Measurements from ENCODE around the gene CLDND2.
A peak's percentile ranks its signal among the peaks of the same experiment; 100 is the strongest.

The CLDND2 gene

DNA sequence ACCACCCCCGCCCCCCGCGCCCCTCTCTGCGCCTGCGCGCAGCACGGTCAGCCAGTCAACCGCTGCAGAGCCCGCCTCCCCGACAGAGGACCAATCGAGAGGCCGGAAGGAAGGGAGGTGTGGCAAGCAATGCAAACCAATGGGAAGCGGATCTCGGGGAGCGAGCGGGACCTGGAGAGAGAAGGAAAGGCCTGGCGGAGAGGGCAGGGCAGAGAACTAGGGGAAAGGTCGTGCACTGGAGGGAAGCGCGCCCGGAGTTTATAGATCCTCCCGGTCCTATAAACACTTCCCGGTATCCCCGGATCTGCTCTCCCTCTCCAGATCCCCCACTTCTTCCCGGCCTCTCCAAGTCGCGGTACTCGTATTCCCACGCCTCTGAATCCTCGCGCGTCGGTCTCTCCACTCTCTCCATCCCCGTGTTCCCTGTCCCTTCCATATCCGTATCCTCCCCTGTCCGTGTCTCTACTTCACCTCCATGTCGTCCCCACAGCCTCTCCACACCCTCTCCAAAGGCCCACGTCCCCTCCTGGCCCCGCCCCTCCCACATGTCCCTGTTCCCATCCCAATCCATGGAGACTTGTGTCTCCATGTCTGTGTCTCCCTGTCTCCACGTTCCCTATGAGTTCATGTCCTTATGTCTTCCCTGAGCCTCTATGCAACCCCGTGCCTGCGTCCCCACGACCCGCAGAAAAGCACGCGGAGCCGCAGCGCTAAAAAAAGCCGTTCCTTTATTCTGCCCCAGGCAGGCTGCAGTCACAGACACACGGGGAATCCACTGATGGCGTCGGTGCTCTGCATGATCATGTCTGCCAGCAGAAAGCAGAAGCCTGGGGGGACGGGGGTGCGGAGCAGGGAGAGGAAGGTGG lies 2.2 kb downstream of the CLDND2 start (continued):
- TF ChIP-seq, protein P1, sequence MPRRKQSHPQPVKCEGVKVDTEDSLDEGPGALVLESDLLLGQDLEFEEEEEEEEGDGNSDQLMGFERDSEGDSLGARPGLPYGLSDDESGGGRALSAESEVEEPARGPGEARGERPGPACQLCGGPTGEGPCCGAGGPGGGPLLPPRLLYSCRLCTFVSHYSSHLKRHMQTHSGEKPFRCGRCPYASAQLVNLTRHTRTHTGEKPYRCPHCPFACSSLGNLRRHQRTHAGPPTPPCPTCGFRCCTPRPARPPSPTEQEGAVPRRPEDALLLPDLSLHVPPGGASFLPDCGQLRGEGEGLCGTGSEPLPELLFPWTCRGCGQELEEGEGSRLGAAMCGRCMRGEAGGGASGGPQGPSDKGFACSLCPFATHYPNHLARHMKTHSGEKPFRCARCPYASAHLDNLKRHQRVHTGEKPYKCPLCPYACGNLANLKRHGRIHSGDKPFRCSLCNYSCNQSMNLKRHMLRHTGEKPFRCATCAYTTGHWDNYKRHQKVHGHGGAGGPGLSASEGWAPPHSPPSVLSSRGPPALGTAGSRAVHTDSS (tag by site-specific recombination; IDR thresholded peaks at IDR 0.05) = no peak
- TF ChIP-seq, protein P2, sequence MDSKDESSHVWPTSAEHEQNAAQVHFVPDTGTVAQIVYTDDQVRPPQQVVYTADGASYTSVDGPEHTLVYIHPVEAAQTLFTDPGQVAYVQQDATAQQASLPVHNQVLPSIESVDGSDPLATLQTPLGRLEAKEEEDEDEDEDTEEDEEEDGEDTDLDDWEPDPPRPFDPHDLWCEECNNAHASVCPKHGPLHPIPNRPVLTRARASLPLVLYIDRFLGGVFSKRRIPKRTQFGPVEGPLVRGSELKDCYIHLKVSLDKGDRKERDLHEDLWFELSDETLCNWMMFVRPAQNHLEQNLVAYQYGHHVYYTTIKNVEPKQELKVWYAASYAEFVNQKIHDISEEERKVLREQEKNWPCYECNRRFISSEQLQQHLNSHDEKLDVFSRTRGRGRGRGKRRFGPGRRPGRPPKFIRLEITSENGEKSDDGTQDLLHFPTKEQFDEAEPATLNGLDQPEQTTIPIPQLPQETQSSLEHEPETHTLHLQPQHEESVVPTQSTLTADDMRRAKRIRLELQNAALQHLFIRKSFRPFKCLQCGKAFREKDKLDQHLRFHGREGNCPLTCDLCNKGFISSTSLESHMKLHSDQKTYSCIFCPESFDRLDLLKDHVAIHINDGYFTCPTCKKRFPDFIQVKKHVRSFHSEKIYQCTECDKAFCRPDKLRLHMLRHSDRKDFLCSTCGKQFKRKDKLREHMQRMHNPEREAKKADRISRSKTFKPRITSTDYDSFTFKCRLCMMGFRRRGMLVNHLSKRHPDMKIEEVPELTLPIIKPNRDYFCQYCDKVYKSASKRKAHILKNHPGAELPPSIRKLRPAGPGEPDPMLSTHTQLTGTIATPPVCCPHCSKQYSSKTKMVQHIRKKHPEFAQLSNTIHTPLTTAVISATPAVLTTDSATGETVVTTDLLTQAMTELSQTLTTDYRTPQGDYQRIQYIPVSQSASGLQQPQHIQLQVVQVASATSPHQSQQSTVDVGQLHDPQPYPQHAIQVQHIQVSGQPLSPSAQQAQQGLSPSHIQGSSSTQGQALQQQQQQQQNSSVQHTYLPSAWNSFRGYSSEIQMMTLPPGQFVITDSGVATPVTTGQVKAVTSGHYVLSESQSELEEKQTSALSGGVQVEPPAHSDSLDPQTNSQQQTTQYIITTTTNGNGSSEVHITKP (tag by site-specific recombination; IDR thresholded peaks at IDR 0.05) = peak; percentile 48
- TF ChIP-seq ZNF423 (tag by site-specific recombination; IDR thresholded peaks at IDR 0.05) (no peak), ZBTB20 (tag by site-specific recombination; IDR thresholded peaks at IDR 0.05) (peak; percentile 82), ZNF623 (tag by site-specific recombination; IDR thresholded peaks at IDR 0.05) (0 out of 2 replicates have a peak, but pooled peaks have one; percentile 26), ZNF473 (tag by site-specific recombination; IDR thresholded peaks at IDR 0.05) (no peak), ZNF394 (tag by site-specific recombination; IDR thresholded peaks at IDR 0.05; ENCODE audit: borderline replicate concordance) (no peak; the same call in 1 of the 2 replicates), ZNF311 (tag by site-specific recombination; IDR thresholded peaks at IDR 0.05; ENCODE audit: borderline replicate concordance) (no peak), ZNF701 (tag by site-specific recombination; IDR thresholded peaks at IDR 0.05) (no peak), OSR2 (tag by site-specific recombination; IDR thresholded peaks at IDR 0.05) (no peak), ZNF548 (tag by site-specific recombination; IDR thresholded peaks at IDR 0.05) (no peak), ZNF830 (tag by site-specific recombination; IDR thresholded peaks at IDR 0.05; ENCODE audit: low read depth) (no peak), ZNF600 (tag by site-specific recombination; IDR thresholded peaks at IDR 0.05) (peak; percentile 94), GLI2 (tag by site-specific recombination; IDR thresholded peaks at IDR 0.05; ENCODE audit: borderline replicate concordance, low read depth) (no peak), ZBTB7A (tag by site-specific recombination; IDR thresholded peaks at IDR 0.05; ENCODE audit: low read depth) (peak; percentile 53; the same call in 1 of the 2 replicates), ZNF610 (tag by site-specific recombination; IDR thresholded peaks at IDR 0.05; ENCODE audit: borderline replicate concordance) (no peak)
- TF ChIP-seq, protein P3, sequence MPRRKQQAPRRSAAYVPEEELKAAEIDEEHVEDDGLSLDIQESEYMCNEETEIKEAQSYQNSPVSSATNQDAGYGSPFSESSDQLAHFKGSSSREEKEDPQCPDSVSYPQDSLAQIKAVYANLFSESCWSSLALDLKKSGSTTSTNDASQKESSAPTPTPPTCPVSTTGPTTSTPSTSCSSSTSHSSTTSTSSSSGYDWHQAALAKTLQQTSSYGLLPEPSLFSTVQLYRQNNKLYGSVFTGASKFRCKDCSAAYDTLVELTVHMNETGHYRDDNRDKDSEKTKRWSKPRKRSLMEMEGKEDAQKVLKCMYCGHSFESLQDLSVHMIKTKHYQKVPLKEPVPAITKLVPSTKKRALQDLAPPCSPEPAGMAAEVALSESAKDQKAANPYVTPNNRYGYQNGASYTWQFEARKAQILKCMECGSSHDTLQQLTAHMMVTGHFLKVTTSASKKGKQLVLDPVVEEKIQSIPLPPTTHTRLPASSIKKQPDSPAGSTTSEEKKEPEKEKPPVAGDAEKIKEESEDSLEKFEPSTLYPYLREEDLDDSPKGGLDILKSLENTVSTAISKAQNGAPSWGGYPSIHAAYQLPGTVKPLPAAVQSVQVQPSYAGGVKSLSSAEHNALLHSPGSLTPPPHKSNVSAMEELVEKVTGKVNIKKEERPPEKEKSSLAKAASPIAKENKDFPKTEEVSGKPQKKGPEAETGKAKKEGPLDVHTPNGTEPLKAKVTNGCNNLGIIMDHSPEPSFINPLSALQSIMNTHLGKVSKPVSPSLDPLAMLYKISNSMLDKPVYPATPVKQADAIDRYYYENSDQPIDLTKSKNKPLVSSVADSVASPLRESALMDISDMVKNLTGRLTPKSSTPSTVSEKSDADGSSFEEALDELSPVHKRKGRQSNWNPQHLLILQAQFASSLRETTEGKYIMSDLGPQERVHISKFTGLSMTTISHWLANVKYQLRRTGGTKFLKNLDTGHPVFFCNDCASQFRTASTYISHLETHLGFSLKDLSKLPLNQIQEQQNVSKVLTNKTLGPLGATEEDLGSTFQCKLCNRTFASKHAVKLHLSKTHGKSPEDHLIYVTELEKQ (tag by site-specific recombination; IDR thresholded peaks at IDR 0.05; ENCODE audit: borderline replicate concordance) = no peak; the same call in 1 of the 2 replicates
- TF ChIP-seq, protein P4, sequence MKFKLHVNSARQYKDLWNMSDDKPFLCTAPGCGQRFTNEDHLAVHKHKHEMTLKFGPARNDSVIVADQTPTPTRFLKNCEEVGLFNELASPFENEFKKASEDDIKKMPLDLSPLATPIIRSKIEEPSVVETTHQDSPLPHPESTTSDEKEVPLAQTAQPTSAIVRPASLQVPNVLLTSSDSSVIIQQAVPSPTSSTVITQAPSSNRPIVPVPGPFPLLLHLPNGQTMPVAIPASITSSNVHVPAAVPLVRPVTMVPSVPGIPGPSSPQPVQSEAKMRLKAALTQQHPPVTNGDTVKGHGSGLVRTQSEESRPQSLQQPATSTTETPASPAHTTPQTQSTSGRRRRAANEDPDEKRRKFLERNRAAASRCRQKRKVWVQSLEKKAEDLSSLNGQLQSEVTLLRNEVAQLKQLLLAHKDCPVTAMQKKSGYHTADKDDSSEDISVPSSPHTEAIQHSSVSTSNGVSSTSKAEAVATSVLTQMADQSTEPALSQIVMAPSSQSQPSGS (tag by site-specific recombination; IDR thresholded peaks at IDR 0.05; ENCODE audit: low read depth) = no peak
- TF ChIP-seq, protein P5, sequence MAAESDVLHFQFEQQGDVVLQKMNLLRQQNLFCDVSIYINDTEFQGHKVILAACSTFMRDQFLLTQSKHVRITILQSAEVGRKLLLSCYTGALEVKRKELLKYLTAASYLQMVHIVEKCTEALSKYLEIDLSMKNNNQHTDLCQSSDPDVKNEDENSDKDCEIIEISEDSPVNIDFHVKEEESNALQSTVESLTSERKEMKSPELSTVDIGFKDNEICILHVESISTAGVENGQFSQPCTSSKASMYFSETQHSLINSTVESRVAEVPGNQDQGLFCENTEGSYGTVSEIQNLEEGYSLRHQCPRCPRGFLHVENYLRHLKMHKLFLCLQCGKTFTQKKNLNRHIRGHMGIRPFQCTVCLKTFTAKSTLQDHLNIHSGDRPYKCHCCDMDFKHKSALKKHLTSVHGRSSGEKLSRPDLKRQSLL (tag by site-specific recombination; IDR thresholded peaks at IDR 0.05) = peak; percentile 74; the same call in 1 of the 2 replicates
- TF ChIP-seq, protein P6, sequence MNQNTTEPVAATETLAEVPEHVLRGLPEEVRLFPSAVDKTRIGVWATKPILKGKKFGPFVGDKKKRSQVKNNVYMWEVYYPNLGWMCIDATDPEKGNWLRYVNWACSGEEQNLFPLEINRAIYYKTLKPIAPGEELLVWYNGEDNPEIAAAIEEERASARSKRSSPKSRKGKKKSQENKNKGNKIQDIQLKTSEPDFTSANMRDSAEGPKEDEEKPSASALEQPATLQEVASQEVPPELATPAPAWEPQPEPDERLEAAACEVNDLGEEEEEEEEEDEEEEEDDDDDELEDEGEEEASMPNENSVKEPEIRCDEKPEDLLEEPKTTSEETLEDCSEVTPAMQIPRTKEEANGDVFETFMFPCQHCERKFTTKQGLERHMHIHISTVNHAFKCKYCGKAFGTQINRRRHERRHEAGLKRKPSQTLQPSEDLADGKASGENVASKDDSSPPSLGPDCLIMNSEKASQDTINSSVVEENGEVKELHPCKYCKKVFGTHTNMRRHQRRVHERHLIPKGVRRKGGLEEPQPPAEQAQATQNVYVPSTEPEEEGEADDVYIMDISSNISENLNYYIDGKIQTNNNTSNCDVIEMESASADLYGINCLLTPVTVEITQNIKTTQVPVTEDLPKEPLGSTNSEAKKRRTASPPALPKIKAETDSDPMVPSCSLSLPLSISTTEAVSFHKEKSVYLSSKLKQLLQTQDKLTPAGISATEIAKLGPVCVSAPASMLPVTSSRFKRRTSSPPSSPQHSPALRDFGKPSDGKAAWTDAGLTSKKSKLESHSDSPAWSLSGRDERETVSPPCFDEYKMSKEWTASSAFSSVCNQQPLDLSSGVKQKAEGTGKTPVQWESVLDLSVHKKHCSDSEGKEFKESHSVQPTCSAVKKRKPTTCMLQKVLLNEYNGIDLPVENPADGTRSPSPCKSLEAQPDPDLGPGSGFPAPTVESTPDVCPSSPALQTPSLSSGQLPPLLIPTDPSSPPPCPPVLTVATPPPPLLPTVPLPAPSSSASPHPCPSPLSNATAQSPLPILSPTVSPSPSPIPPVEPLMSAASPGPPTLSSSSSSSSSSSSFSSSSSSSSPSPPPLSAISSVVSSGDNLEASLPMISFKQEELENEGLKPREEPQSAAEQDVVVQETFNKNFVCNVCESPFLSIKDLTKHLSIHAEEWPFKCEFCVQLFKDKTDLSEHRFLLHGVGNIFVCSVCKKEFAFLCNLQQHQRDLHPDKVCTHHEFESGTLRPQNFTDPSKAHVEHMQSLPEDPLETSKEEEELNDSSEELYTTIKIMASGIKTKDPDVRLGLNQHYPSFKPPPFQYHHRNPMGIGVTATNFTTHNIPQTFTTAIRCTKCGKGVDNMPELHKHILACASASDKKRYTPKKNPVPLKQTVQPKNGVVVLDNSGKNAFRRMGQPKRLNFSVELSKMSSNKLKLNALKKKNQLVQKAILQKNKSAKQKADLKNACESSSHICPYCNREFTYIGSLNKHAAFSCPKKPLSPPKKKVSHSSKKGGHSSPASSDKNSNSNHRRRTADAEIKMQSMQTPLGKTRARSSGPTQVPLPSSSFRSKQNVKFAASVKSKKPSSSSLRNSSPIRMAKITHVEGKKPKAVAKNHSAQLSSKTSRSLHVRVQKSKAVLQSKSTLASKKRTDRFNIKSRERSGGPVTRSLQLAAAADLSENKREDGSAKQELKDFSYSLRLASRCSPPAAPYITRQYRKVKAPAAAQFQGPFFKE (tag by site-specific recombination; IDR thresholded peaks at IDR 0.05; ENCODE audit: borderline replicate concordance) = no peak
